A673 (cell line): ENCODE data around the gene SORBS2.

Experiments used
- EZH2 ChIP-seq: fragments of 200-600 bp; sonication (generic); IDR thresholded peaks from 2 replicates; pipeline ENCODE4 v1.6.1; 2017; ENCODE audit warnings: borderline replicate concordance, low read depth, mild to moderate bottlenecking, mixed read lengths, antibody characterized with exemption, low read length; ENCODE audit not compliant: poor library complexity, severe bottlenecking
- TF ChIP-seq, protein P1 (sequence below): fragments of 300-800, 200-600 bp; sonication (generic); conservative IDR thresholded peaks from 2 replicates; pipeline ENCODE4 v1.5.1; 2017; ENCODE audit warnings: low read depth, mild to moderate bottlenecking, antibody characterized with exemption, low read length, moderate library complexity, mixed read lengths

DNA sequence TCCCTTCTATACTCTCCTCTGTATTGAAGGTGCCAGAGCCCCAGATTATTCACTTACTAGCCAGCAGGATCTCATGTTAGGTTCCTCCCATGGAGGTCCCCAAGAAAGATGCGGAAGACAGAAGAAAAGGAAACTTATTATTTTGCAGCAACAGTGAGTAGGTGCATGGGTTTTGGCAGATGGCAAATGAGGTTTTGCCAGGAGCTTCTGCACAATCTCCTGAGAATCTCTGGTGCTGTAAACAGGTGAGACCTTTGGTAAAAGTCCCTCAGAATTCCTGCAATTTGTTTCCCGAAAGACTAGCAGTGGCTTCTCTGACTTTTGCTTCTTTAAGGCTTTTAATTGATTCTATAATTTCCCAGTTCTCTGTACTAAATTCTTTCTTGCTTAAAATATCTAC is 29.5 kb upstream of the SORBS2 start:
- no peak for TF ChIP-seq EZH2
- TF ChIP-seq, protein P1, sequence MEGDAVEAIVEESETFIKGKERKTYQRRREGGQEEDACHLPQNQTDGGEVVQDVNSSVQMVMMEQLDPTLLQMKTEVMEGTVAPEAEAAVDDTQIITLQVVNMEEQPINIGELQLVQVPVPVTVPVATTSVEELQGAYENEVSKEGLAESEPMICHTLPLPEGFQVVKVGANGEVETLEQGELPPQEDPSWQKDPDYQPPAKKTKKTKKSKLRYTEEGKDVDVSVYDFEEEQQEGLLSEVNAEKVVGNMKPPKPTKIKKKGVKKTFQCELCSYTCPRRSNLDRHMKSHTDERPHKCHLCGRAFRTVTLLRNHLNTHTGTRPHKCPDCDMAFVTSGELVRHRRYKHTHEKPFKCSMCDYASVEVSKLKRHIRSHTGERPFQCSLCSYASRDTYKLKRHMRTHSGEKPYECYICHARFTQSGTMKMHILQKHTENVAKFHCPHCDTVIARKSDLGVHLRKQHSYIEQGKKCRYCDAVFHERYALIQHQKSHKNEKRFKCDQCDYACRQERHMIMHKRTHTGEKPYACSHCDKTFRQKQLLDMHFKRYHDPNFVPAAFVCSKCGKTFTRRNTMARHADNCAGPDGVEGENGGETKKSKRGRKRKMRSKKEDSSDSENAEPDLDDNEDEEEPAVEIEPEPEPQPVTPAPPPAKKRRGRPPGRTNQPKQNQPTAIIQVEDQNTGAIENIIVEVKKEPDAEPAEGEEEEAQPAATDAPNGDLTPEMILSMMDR = no peak
